Astrocyte (in vitro differentiated cells and primary cell): ENCODE data around the gene TMPRSS3. TPM values are rescaled to one million over a fixed set of nuclear protein-coding genes. Genes with fewer than 3 reads are reported as not detected.

ENCODE experiments used
- DNase-seq: peaks from one replicate; pipeline ENCODE4 v3.0.0-alpha.2; 2010; ENCODE audit warnings: low read depth
- FAIRE-seq: peaks from 2 replicates; lab custom pipeline; 2011; peaks lifted over from hg19 to GRCh38; lab: Jason Lieb, UNC
- H2AFZ ChIP-seq: 2 replicates; pipeline ENCODE4 v1.6.0; 2012; ENCODE audit warnings: low read depth, low read length, inconsistent platforms
- H3K27ac ChIP-seq: 2 replicates; pipeline ENCODE4 v1.5.1; 2011; ENCODE audit warnings: low read depth, low read length, inconsistent platforms
- H3K27me3 ChIP-seq: 2 replicates; pipeline ENCODE4 v1.6.0; 2011; ENCODE audit warnings: low read length, inconsistent platforms; ENCODE audit not compliant: insufficient read depth
- H3K36me3 ChIP-seq: 2 replicates; pipeline ENCODE4 v1.5.1; 2011; ENCODE audit warnings: low read length, inconsistent platforms; ENCODE audit not compliant: insufficient read depth
- H3K4me1 ChIP-seq: 2 replicates; pipeline ENCODE4 v1.5.1; 2011; ENCODE audit warnings: low read length, inconsistent platforms; ENCODE audit not compliant: insufficient read depth
- H3K4me2 ChIP-seq: 2 replicates; pipeline ENCODE4 v1.6.0; 2012; ENCODE audit warnings: low read length, inconsistent platforms
- H3K4me3 ChIP-seq: 2 replicates; pipeline ENCODE4 v1.5.1; 2011; ENCODE audit warnings: low read depth, mild to moderate bottlenecking, low read length, inconsistent platforms; ENCODE audit not compliant: insufficient read depth
- H3K79me2 ChIP-seq: 2 replicates; pipeline ENCODE4 v1.6.0; 2012; ENCODE audit warnings: mild to moderate bottlenecking, low read length, inconsistent platforms; ENCODE audit not compliant: insufficient read depth
- H3K9ac ChIP-seq: 2 replicates; pipeline ENCODE4 v1.6.0; 2012; ENCODE audit warnings: mild to moderate bottlenecking, low read length, inconsistent platforms
- H3K9me3 ChIP-seq: 2 replicates; pipeline ENCODE4 v1.5.1; 2012; ENCODE audit warnings: low read depth, mild to moderate bottlenecking, low read length, inconsistent platforms; ENCODE audit not compliant: insufficient read depth
- H4K20me1 ChIP-seq: 2 replicates; pipeline ENCODE4 v1.6.0; 2012; ENCODE audit warnings: low read length, inconsistent platforms; ENCODE audit not compliant: insufficient read depth
- H3K27ac Mint-ChIP-seq: one replicate; pipeline ENCODE4 v1.8.0; 2021; ENCODE audit warnings: mild to moderate bottlenecking, mixed read lengths; ENCODE audit not compliant: unreplicated experiment
- H3K27me3 Mint-ChIP-seq: one replicate; pipeline ENCODE4 v1.8.0; 2021; ENCODE audit warnings: low read depth, mixed read lengths; ENCODE audit not compliant: unreplicated experiment
- H3K36me3 Mint-ChIP-seq: one replicate; pipeline ENCODE4 v1.8.0; 2021; ENCODE audit warnings: low read depth, mixed read lengths; ENCODE audit not compliant: unreplicated experiment
- H3K4me1 Mint-ChIP-seq: one replicate; pipeline ENCODE4 v1.8.0; 2021; ENCODE audit warnings: low read depth, mixed read lengths; ENCODE audit not compliant: unreplicated experiment
- H3K4me3 Mint-ChIP-seq: one replicate; pipeline ENCODE4 v1.8.0; 2021; ENCODE audit warnings: mild to moderate bottlenecking, moderate library complexity, mixed read lengths; ENCODE audit not compliant: unreplicated experiment
- H3K9me3 Mint-ChIP-seq: one replicate; pipeline ENCODE4 v1.8.0; 2021; ENCODE audit warnings: mild to moderate bottlenecking, mixed read lengths; ENCODE audit not compliant: unreplicated experiment
- EZH2 ChIP-seq: IDR thresholded peaks from 2 replicates; pipeline ENCODE4 v1.6.1; 2012; ENCODE audit warnings: mild to moderate bottlenecking, low read length, inconsistent platforms; ENCODE audit not compliant: insufficient read depth
- total RNA-seq: library from RNA; stranded (reverse); gene quantifications from 2 replicates; pipeline ENCODE4 v1.2.1, GENCODE V29; 2021
- TF ChIP-seq, protein P1 (sequence below): IDR thresholded peaks from 2 replicates; pipeline ENCODE4 v1.5.1; 2011; ENCODE audit warnings: low read depth, mild to moderate bottlenecking, inconsistent platforms, low read length, moderate library complexity; ENCODE audit not compliant: insufficient read depth

Gene TMPRSS3
- total RNA-seq, 1 donor from 2014 or later: not detected

DNA sequence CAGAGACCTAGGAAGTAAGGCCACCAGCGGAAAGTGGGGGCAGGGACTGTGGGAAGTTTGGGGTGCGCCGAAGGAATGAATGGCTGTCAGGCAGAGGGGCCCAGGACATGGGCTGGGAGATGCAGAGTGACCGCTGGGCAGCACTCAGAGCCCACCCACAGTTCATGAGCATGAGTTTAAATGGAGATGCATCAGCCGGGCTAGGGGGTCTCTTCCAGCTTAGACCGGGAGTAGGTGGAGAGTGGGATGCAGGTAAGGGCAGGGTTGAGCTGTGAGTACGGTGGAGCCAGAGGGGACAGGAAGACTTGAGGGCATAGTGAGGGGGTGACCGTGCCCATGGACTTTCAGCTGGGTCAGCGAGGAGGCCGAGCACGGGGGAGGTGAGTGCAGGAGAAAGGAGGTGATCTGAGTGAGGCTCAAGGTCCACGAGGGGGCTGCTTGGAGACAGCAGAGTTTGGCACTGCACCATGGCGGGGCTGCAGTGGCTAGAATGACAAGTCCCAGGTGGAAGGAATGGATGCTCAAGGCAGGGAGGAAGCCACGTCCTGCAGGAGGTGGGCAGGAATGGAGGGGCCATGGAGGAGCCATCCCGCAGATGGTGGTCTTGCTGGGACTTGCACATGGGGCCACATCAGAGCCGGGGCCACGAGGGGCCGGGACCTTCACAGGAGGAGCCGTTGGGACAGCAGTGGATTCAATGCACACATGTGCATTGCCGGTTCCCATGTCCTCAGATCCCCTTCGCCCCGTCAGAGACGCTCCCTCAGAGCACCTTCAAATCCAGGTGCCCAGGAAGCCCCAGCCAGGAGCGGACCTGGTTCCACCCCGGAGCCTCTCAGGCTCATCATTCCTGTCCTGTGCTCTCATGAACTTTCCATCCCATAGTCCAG lies 42.7 kb upstream of the TMPRSS3 start:
- TF ChIP-seq, protein P1, sequence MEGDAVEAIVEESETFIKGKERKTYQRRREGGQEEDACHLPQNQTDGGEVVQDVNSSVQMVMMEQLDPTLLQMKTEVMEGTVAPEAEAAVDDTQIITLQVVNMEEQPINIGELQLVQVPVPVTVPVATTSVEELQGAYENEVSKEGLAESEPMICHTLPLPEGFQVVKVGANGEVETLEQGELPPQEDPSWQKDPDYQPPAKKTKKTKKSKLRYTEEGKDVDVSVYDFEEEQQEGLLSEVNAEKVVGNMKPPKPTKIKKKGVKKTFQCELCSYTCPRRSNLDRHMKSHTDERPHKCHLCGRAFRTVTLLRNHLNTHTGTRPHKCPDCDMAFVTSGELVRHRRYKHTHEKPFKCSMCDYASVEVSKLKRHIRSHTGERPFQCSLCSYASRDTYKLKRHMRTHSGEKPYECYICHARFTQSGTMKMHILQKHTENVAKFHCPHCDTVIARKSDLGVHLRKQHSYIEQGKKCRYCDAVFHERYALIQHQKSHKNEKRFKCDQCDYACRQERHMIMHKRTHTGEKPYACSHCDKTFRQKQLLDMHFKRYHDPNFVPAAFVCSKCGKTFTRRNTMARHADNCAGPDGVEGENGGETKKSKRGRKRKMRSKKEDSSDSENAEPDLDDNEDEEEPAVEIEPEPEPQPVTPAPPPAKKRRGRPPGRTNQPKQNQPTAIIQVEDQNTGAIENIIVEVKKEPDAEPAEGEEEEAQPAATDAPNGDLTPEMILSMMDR: no peak
- no peak for TF ChIP-seq EZH2
- Histone ChIP-seq H3K4me1 (no peaks in the 10 kb centered on the region), H3K9ac (no peak overlapping the region), H3K36me3 (no peaks in the 10 kb centered on the region), H3K4me2 (no peak overlapping the region), H3K9me3 (peaks cover 2% of the 10 kb centered on the region), H3K27ac (no peak overlapping the region), H3K27me3 (no peaks in the 10 kb centered on the region), H4K20me1 (no peaks in the 10 kb centered on the region), H2AFZ (no peak overlapping the region), H3K79me2 (no peaks in the 10 kb centered on the region), H3K4me3 (no peak overlapping the region)
- Mint-ChIP-seq H3K4me3 (no peak overlapping the region), H3K36me3 (no peaks in the 10 kb centered on the region), H3K9me3 (peaks cover 6% of the 10 kb centered on the region), H3K27me3 (peaks cover 57% of the 10 kb centered on the region), H3K27ac (no peak overlapping the region), H3K4me1 (no peaks in the 10 kb centered on the region)
- DNase-seq (no peak), FAIRE-seq (no peak)

DNA sequence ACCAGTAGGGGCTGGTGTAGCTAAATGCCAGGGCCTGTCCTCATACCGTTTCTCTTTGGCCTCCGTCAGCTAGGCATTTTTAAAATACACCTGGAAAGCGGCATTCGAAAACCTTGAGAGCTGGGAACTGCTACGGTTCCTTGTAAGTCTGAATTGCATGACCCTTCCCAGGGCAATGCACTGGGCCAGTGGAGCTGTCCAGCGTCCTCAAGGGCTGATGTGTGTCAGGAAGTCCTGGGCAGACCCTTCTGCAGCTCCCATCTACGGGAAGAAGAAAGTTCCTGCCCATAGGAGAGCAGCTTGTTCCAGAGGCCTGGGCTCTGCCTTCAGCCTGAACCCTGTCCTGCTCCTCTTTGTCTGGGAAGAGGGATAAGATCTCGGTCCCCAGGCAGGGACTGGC lies 41.9 kb upstream of the TMPRSS3 start:
- no peak overlapping the region for H3K4me3 ChIP-seq
- H3K36me3 Mint-ChIP-seq: no peaks in the 10 kb centered on the region
- H3K36me3 ChIP-seq: no peaks in the 10 kb centered on the region
- peaks cover 9% of the 10 kb centered on the region for H3K9me3 Mint-ChIP-seq
- H3K79me2 ChIP-seq: no peaks in the 10 kb centered on the region
- no peak for FAIRE-seq
- H3K27me3 Mint-ChIP-seq: peaks cover 54% of the 10 kb centered on the region
- peaks cover 2% of the 10 kb centered on the region for H3K9me3 ChIP-seq
- no peak overlapping the region for H2AFZ ChIP-seq
- no peak for DNase-seq
- no peak overlapping the region for H3K4me3 Mint-ChIP-seq
- TF ChIP-seq, protein P1: no peak
- TF ChIP-seq EZH2: no peak
- no peak overlapping the region for H3K4me2 ChIP-seq
- H3K4me1 Mint-ChIP-seq: no peaks in the 10 kb centered on the region
- no peaks in the 10 kb centered on the region for H3K27me3 ChIP-seq
- H4K20me1 ChIP-seq: no peaks in the 10 kb centered on the region
- H3K27ac ChIP-seq: no peak overlapping the region
- H3K4me1 ChIP-seq: no peaks in the 10 kb centered on the region
- no peak overlapping the region for H3K9ac ChIP-seq
- H3K27ac Mint-ChIP-seq: no peak overlapping the region

DNA sequence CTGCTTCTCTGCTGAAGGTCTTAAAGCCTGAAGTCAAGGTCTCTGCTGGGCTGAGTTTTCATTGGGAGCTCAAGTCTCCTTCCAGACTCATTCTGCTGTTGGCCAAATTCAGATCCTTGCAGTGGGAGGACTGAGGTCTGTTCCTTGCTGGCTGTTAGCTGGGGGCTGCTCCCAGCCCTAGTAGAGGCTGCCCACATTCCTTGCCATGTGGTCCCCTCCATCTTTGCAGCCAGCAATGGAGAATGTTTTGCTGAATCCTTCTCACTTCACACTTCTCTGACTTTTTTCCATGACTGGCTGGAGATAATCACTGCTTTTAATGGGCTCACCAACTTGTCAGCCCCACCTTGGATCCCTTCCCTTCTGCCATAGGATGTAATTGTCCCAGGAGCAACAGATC lies 41.1 kb upstream of the TMPRSS3 start:
- Histone ChIP-seq H2AFZ (no peak overlapping the region), H3K4me1 (no peaks in the 10 kb centered on the region), H3K9me3 (peaks cover 7% of the 10 kb centered on the region), H3K9ac (no peak overlapping the region), H3K79me2 (no peaks in the 10 kb centered on the region), H3K27ac (no peak overlapping the region), H3K36me3 (no peaks in the 10 kb centered on the region), H4K20me1 (no peaks in the 10 kb centered on the region), H3K4me3 (no peak overlapping the region), H3K4me2 (no peak overlapping the region), H3K27me3 (no peaks in the 10 kb centered on the region)
- no peaks in the 10 kb centered on the region for H3K4me1 Mint-ChIP-seq
- H3K9me3 Mint-ChIP-seq: peaks cover 10% of the 10 kb centered on the region
- H3K4me3 Mint-ChIP-seq: no peak overlapping the region
- H3K36me3 Mint-ChIP-seq: no peaks in the 10 kb centered on the region
- no peak overlapping the region for H3K27ac Mint-ChIP-seq
- FAIRE-seq: no peak
- no peak for TF ChIP-seq EZH2
- TF ChIP-seq, protein P1: no peak
- peaks cover 54% of the 10 kb centered on the region for H3K27me3 Mint-ChIP-seq
- DNase-seq: no peak
